ENCODE measurements around the gene ST3GAL3. TPM values are rescaled to one million over a fixed set of nuclear protein-coding genes. Genes with fewer than 3 reads are reported as not detected.

The ST3GAL3 gene
- total RNA-seq, 1 donor from 2014 or later, result 11.4 TPM

DNA sequence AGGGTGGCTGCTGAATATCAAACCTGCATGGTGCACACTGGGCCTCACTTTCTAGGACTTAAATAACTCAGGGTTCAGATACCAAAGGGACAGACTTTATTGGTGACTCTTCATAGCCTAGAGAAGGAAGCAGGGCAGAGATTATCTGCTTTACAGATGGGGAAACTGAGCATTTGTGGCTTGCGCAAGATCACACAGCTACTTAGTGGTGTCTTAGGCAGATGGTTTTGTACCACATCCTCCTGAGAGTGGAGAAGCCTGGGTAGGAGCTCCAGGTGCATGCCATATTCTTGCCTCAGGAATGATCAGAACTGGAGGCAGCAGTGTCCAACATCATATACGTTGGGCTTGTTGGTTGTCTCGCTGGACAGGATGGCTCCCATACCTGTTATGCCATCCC lies 255.7 kb downstream of the ST3GAL3 start:
- H2AFZ ChIP-seq (ENCODE audit: low read depth, low read length), result no peak overlapping the region
- H3K4me1 Mint-ChIP-seq (ENCODE audit: low read depth, unreplicated experiment), result no peaks in the 10 kb centered on the region
- no peaks in the 10 kb centered on the region for H3K79me2 ChIP-seq (ENCODE audit: insufficient read depth, low read length)
- H3K36me3 ChIP-seq (ENCODE audit: insufficient read depth, low read length), result no peaks in the 10 kb centered on the region
- FAIRE-seq, result no peak
- no peaks in the 10 kb centered on the region for H3K9me3 ChIP-seq (ENCODE audit: insufficient read depth, low read depth, low read length)
- H3K4me1 ChIP-seq (ENCODE audit: insufficient read depth, low read length), result no peaks in the 10 kb centered on the region
- H3K4me3 Mint-ChIP-seq (ENCODE audit: unreplicated experiment), result no peak overlapping the region
- H3K9me3 Mint-ChIP-seq (ENCODE audit: unreplicated experiment), result peaks cover 1% of the 10 kb centered on the region
- H3K9ac ChIP-seq (ENCODE audit: low read length), result no peak overlapping the region
- peaks cover 39% of the 10 kb centered on the region for H3K36me3 Mint-ChIP-seq (ENCODE audit: low read depth, unreplicated experiment)
- no peaks in the 10 kb centered on the region for H3K27me3 ChIP-seq (ENCODE audit: insufficient read depth, low read length)
- H3K27me3 Mint-ChIP-seq (ENCODE audit: low read depth, unreplicated experiment), result no peaks in the 10 kb centered on the region
- no peak overlapping the region for H3K4me2 ChIP-seq (ENCODE audit: low read length)
- no peak for DNase-seq (ENCODE audit: low read depth)
- H4K20me1 ChIP-seq (ENCODE audit: insufficient read depth, low read length), result peaks cover 20% of the 10 kb centered on the region
- H3K27ac ChIP-seq (ENCODE audit: low read depth, low read length), result no peak overlapping the region
- no peak overlapping the region for H3K4me3 ChIP-seq (ENCODE audit: insufficient read depth, low read depth, low read length)
- no peak for TF ChIP-seq EZH2 (IDR thresholded peaks at IDR 0.05; ENCODE audit: insufficient read depth, low read length)
- TF ChIP-seq, protein P1, sequence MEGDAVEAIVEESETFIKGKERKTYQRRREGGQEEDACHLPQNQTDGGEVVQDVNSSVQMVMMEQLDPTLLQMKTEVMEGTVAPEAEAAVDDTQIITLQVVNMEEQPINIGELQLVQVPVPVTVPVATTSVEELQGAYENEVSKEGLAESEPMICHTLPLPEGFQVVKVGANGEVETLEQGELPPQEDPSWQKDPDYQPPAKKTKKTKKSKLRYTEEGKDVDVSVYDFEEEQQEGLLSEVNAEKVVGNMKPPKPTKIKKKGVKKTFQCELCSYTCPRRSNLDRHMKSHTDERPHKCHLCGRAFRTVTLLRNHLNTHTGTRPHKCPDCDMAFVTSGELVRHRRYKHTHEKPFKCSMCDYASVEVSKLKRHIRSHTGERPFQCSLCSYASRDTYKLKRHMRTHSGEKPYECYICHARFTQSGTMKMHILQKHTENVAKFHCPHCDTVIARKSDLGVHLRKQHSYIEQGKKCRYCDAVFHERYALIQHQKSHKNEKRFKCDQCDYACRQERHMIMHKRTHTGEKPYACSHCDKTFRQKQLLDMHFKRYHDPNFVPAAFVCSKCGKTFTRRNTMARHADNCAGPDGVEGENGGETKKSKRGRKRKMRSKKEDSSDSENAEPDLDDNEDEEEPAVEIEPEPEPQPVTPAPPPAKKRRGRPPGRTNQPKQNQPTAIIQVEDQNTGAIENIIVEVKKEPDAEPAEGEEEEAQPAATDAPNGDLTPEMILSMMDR (IDR thresholded peaks at IDR 0.05; ENCODE audit: insufficient read depth, low read depth, low read length), result no peak
- no peak overlapping the region for H3K27ac Mint-ChIP-seq (ENCODE audit: unreplicated experiment)

DNA sequence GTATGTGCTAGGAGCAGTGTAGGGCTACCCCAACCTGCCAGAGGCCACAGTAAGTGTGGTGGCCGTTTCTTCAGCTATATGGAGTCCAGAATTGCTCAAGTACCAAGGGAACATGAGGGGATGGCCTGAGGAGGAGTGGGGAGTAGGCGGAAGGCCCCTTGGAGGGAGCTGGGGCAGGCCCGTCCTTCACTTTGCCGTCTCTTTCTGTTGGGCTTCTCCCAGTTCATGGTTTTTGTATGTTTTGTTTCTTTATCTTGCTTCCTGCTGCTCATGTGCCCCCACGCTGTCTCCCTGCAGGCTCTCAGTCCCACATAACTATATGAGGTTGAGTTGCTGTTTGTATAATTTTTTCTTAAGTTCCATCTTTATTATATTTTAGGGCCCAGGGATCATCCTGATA lies 256.6 kb downstream of the ST3GAL3 start:
- H3K4me1 Mint-ChIP-seq (ENCODE audit: low read depth, unreplicated experiment), result no peaks in the 10 kb centered on the region
- no peak overlapping the region for H3K27ac Mint-ChIP-seq (ENCODE audit: unreplicated experiment)
- Histone ChIP-seq H3K9ac (ENCODE audit: low read length) (no peak overlapping the region), H3K27me3 (ENCODE audit: insufficient read depth, low read length) (no peaks in the 10 kb centered on the region), H2AFZ (ENCODE audit: low read depth, low read length) (no peak overlapping the region), H3K79me2 (ENCODE audit: insufficient read depth, low read length) (no peaks in the 10 kb centered on the region), H4K20me1 (ENCODE audit: insufficient read depth, low read length) (peaks cover 20% of the 10 kb centered on the region), H3K4me2 (ENCODE audit: low read length) (no peak overlapping the region), H3K9me3 (ENCODE audit: insufficient read depth, low read depth, low read length) (no peaks in the 10 kb centered on the region), H3K36me3 (ENCODE audit: insufficient read depth, low read length) (no peaks in the 10 kb centered on the region), H3K27ac (ENCODE audit: low read depth, low read length) (no peak overlapping the region), H3K4me3 (ENCODE audit: insufficient read depth, low read depth, low read length) (no peak overlapping the region), H3K4me1 (ENCODE audit: insufficient read depth, low read length) (no peaks in the 10 kb centered on the region)
- DNase-seq (ENCODE audit: low read depth), result no peak
- TF ChIP-seq, protein P1 (IDR thresholded peaks at IDR 0.05; ENCODE audit: insufficient read depth, low read depth, low read length), result no peak
- no peak for TF ChIP-seq EZH2 (IDR thresholded peaks at IDR 0.05; ENCODE audit: insufficient read depth, low read length)
- no peaks in the 10 kb centered on the region for H3K9me3 Mint-ChIP-seq (ENCODE audit: unreplicated experiment)
- H3K36me3 Mint-ChIP-seq (ENCODE audit: low read depth, unreplicated experiment), result peaks cover 31% of the 10 kb centered on the region
- no peak for FAIRE-seq
- no peak overlapping the region for H3K4me3 Mint-ChIP-seq (ENCODE audit: unreplicated experiment)
- no peaks in the 10 kb centered on the region for H3K27me3 Mint-ChIP-seq (ENCODE audit: low read depth, unreplicated experiment)

DNA sequence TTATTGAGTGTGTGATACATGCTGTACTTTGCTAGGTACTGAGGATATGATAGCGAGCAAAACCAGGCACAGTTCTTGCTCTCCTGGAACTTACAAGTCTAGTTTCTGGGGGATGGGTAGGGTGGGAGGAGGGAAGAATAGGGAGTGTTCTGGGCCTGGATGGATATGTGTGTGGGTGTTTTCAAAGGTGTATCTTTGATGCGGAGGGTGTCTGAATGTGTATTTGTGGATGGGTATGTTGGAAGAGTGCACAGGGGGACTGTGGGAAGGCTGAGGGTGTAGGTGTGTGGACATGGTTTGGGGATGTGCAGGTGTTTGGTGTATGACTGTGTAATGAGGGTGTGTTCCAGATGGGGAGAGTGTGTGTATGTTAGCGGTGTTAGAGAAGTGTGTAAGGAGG lies 258.0 kb downstream of the ST3GAL3 start:
- Mint-ChIP-seq H3K4me1 (ENCODE audit: low read depth, unreplicated experiment) (peaks cover 1% of the 10 kb centered on the region), H3K27me3 (ENCODE audit: low read depth, unreplicated experiment) (no peaks in the 10 kb centered on the region), H3K4me3 (ENCODE audit: unreplicated experiment) (no peak overlapping the region), H3K9me3 (ENCODE audit: unreplicated experiment) (no peaks in the 10 kb centered on the region), H3K27ac (ENCODE audit: unreplicated experiment) (no peak overlapping the region), H3K36me3 (ENCODE audit: low read depth, unreplicated experiment) (peaks cover 23% of the 10 kb centered on the region)
- Histone ChIP-seq H3K27ac (ENCODE audit: low read depth, low read length) (no peak overlapping the region), H3K79me2 (ENCODE audit: insufficient read depth, low read length) (peaks cover 2% of the 10 kb centered on the region), H3K4me3 (ENCODE audit: insufficient read depth, low read depth, low read length) (no peak overlapping the region), H3K4me1 (ENCODE audit: insufficient read depth, low read length) (no peaks in the 10 kb centered on the region), H4K20me1 (ENCODE audit: insufficient read depth, low read length) (peaks cover 20% of the 10 kb centered on the region), H3K9ac (ENCODE audit: low read length) (no peak overlapping the region), H3K9me3 (ENCODE audit: insufficient read depth, low read depth, low read length) (no peaks in the 10 kb centered on the region), H3K4me2 (ENCODE audit: low read length) (no peak overlapping the region), H3K27me3 (ENCODE audit: insufficient read depth, low read length) (no peaks in the 10 kb centered on the region), H3K36me3 (ENCODE audit: insufficient read depth, low read length) (no peaks in the 10 kb centered on the region), H2AFZ (ENCODE audit: low read depth, low read length) (no peak overlapping the region)
- FAIRE-seq, result no peak
- no peak for DNase-seq (ENCODE audit: low read depth)
- TF ChIP-seq, protein P1 (IDR thresholded peaks at IDR 0.05; ENCODE audit: insufficient read depth, low read depth, low read length), result no peak
- TF ChIP-seq EZH2 (IDR thresholded peaks at IDR 0.05; ENCODE audit: insufficient read depth, low read length), result no peak

Measured in astrocyte (in vitro differentiated cells and primary cell).